ENCODE measurements around the gene FLRT1. TPM values are rescaled to one million over a fixed set of nuclear protein-coding genes. Genes with fewer than 3 reads are reported as not detected.
"Not testable (repeated sequence)": the region's sequence is repeated elsewhere in the genome, so short reads cannot be mapped to it uniquely, and the experiment has no call there.

The FLRT1 gene
- total RNA-seq, 2 experiments from 2014 or later, result 0.05 to 0.23 TPM

- CTCF ChIA-PET; DNase-seq; POLR2A ChIA-PET; H3K27ac Mint-ChIP-seq; H3K4me1 Mint-ChIP-seq; H3K9me3 Mint-ChIP-seq; H3K27me3 Mint-ChIP-seq; H3K4me3 Mint-ChIP-seq; H3K36me3 Mint-ChIP-seq (ENCODE audit: low read depth): not testable (repeated sequence)
Observed at GRCh38 chr11:64047373-64047772, 11.6 kb downstream of the FLRT1 start.

GRCh38 chr11:64048042-64048854 is 12.5 kb downstream of the FLRT1 start:
- CTCF ChIA-PET, result no interaction called here
- no peaks in the 10 kb centered on the region for H3K36me3 Mint-ChIP-seq (ENCODE audit: low read depth)
- H3K27ac Mint-ChIP-seq, result no peak overlapping the region
- POLR2A ChIA-PET, result no interaction called here
- no peak overlapping the region for H3K4me3 Mint-ChIP-seq
- no peaks in the 10 kb centered on the region for H3K4me1 Mint-ChIP-seq
- H3K27me3 Mint-ChIP-seq, result no peaks in the 10 kb centered on the region
- no peak for DNase-seq
- H3K9me3 Mint-ChIP-seq, result no peaks in the 10 kb centered on the region

GRCh38 chr11:64049509-64049908 is 13.8 kb downstream of the FLRT1 start:
- H3K36me3 Mint-ChIP-seq (ENCODE audit: low read depth), result no peaks in the 10 kb centered on the region
- no peak overlapping the region for H3K4me3 Mint-ChIP-seq
- no peaks in the 10 kb centered on the region for H3K9me3 Mint-ChIP-seq
- no peak for DNase-seq
- POLR2A ChIA-PET, result no interaction called here
- no peaks in the 10 kb centered on the region for H3K4me1 Mint-ChIP-seq
- no peak overlapping the region for H3K27ac Mint-ChIP-seq
- H3K27me3 Mint-ChIP-seq, result no peaks in the 10 kb centered on the region
- CTCF ChIA-PET, result no interaction called here

GRCh38 chr11:64051297-64051696 is 15.6 kb downstream of the FLRT1 start:
- Mint-ChIP-seq H3K27me3 (no peaks in the 10 kb centered on the region), H3K27ac (no peak overlapping the region), H3K36me3 (ENCODE audit: low read depth) (no peaks in the 10 kb centered on the region), H3K4me3 (no peak overlapping the region), H3K4me1 (no peaks in the 10 kb centered on the region), H3K9me3 (no peaks in the 10 kb centered on the region)
- no peak for DNase-seq
- ChIA-PET CTCF (interaction anchor here (0.6 kb wide), 1 partner anchor 266 kb away, joined by 3 read pairs; no protein-coding TSS in a partner anchor), POLR2A (no interaction called here)

GRCh38 chr11:64052436-64052835 is 16.7 kb downstream of the FLRT1 start:
- H3K4me1 Mint-ChIP-seq, result no peaks in the 10 kb centered on the region
- DNase-seq, result no peak
- no peaks in the 10 kb centered on the region for H3K36me3 Mint-ChIP-seq (ENCODE audit: low read depth)
- CTCF ChIA-PET, result interaction anchor here (0.5 kb wide), 1 partner anchor 217 kb away, joined by 5 read pairs; no protein-coding TSS in a partner anchor
- no peak overlapping the region for H3K4me3 Mint-ChIP-seq
- H3K9me3 Mint-ChIP-seq, result no peaks in the 10 kb centered on the region
- no peak overlapping the region for H3K27ac Mint-ChIP-seq
- POLR2A ChIA-PET, result no interaction called here
- no peaks in the 10 kb centered on the region for H3K27me3 Mint-ChIP-seq

GRCh38 chr11:64052938-64053622 is 17.3 kb downstream of the FLRT1 start:
- ChIA-PET CTCF (no interaction called here), POLR2A (no interaction called here)
- H3K36me3 Mint-ChIP-seq (ENCODE audit: low read depth), result no peaks in the 10 kb centered on the region
- no peaks in the 10 kb centered on the region for H3K27me3 Mint-ChIP-seq
- H3K27ac Mint-ChIP-seq, result no peak overlapping the region
- H3K4me3 Mint-ChIP-seq, result no peak overlapping the region
- DNase-seq, result no peak
- no peaks in the 10 kb centered on the region for H3K9me3 Mint-ChIP-seq
- H3K4me1 Mint-ChIP-seq, result no peaks in the 10 kb centered on the region

- Mint-ChIP-seq H3K9me3 (no peaks in the 10 kb centered on the region), H3K4me1 (no peaks in the 10 kb centered on the region), H3K27me3 (no peaks in the 10 kb centered on the region), H3K27ac (no peak overlapping the region), H3K4me3 (no peak overlapping the region), H3K36me3 (ENCODE audit: low read depth) (no peaks in the 10 kb centered on the region)
- ChIA-PET POLR2A (no interaction called here), CTCF (no interaction called here)
- no peak for DNase-seq
Observed at GRCh38 chr11:64053699-64054098, 18.0 kb downstream of the FLRT1 start.

- Mint-ChIP-seq H3K27ac (no peak overlapping the region), H3K36me3 (ENCODE audit: low read depth) (no peaks in the 10 kb centered on the region), H3K4me1 (no peaks in the 10 kb centered on the region), H3K4me3 (no peak overlapping the region), H3K27me3 (no peaks in the 10 kb centered on the region), H3K9me3 (no peaks in the 10 kb centered on the region)
- ChIA-PET CTCF (no interaction called here), POLR2A (interaction anchor here (1.2 kb wide), 1 partner anchor 54 kb away, joined by 4 read pairs; no protein-coding TSS in a partner anchor)
- no peak for DNase-seq
Observed at GRCh38 chr11:64055077-64055476, 19.3 kb downstream of the FLRT1 start.

- Mint-ChIP-seq H3K4me1 (peaks cover 5% of the 10 kb centered on the region), H3K27me3 (peaks cover 7% of the 10 kb centered on the region), H3K4me3 (no peak overlapping the region), H3K27ac (no peak overlapping the region), H3K9me3 (no peaks in the 10 kb centered on the region), H3K36me3 (ENCODE audit: low read depth) (no peaks in the 10 kb centered on the region)
- DNase-seq, result no peak
- ChIA-PET POLR2A (interaction anchor here (1.2 kb wide), 1 partner anchor 56 kb away, joined by 4 read pairs; no protein-coding TSS in a partner anchor), CTCF (no interaction called here)
Observed at GRCh38 chr11:64056213-64056785, 20.6 kb downstream of the FLRT1 start.

GRCh38 chr11:64056861-64057260 is 21.1 kb downstream of the FLRT1 start:
- POLR2A ChIA-PET, result no interaction called here
- H3K9me3 Mint-ChIP-seq, result no peaks in the 10 kb centered on the region
- H3K27me3 Mint-ChIP-seq, result peaks cover 9% of the 10 kb centered on the region
- no peak for DNase-seq
- CTCF ChIA-PET, result interaction anchor here (0.5 kb wide), 1 partner anchor 29 kb away, joined by 3 read pairs; no protein-coding TSS in a partner anchor
- peaks cover 5% of the 10 kb centered on the region for H3K4me1 Mint-ChIP-seq
- no peak overlapping the region for H3K4me3 Mint-ChIP-seq
- no peaks in the 10 kb centered on the region for H3K36me3 Mint-ChIP-seq (ENCODE audit: low read depth)
- H3K27ac Mint-ChIP-seq, result no peak overlapping the region

- Mint-ChIP-seq H3K9me3 (no peaks in the 10 kb centered on the region), H3K4me1 (peaks cover 7% of the 10 kb centered on the region), H3K36me3 (ENCODE audit: low read depth) (no peaks in the 10 kb centered on the region), H3K27me3 (peaks cover 13% of the 10 kb centered on the region), H3K4me3 (no peak overlapping the region), H3K27ac (no peak overlapping the region)
- ChIA-PET POLR2A (no interaction called here), CTCF (no interaction called here)
- no peak for DNase-seq
Observed at GRCh38 chr11:64057890-64058289, 22.2 kb downstream of the FLRT1 start.

GRCh38 chr11:64058494-64058893 is 22.8 kb downstream of the FLRT1 start:
- Mint-ChIP-seq H3K36me3 (ENCODE audit: low read depth) (no peaks in the 10 kb centered on the region), H3K4me3 (no peak overlapping the region), H3K4me1 (peaks cover 7% of the 10 kb centered on the region), H3K27me3 (peaks cover 13% of the 10 kb centered on the region), H3K9me3 (no peaks in the 10 kb centered on the region), H3K27ac (no peak overlapping the region)
- DNase-seq, result no peak
- ChIA-PET CTCF (no interaction called here), POLR2A (no interaction called here)

- H3K36me3 Mint-ChIP-seq (ENCODE audit: low read depth), result no peaks in the 10 kb centered on the region
- CTCF ChIA-PET, result no interaction called here
Observed at GRCh38 chr11:64059339-64060140, 23.8 kb downstream of the FLRT1 start.

More at GRCh38 chr11:64059339-64060140, 23.8 kb downstream of the FLRT1 start:
- DNase-seq, result no peak
- no peaks in the 10 kb centered on the region for H3K9me3 Mint-ChIP-seq
- no peak overlapping the region for H3K4me3 Mint-ChIP-seq
- peaks cover 7% of the 10 kb centered on the region for H3K4me1 Mint-ChIP-seq
- peaks cover 13% of the 10 kb centered on the region for H3K27me3 Mint-ChIP-seq
- POLR2A ChIA-PET, result no interaction called here
- H3K27ac Mint-ChIP-seq, result no peak overlapping the region

Data from activated CD4-positive, alpha-beta memory T cell treated with anti-CD3 and anti-CD28 coated beads, Interleukin-2, amount 10 ng/mL, durations not matched to agents 7 days and 5 days (primary cell).